AG08396 (cell line): ENCODE measurements around the gene SIN3B.

ENCODE experiments used
- DNase-seq: peaks from one replicate; pipeline ENCODE4 v3.0.0; 2012; ENCODE audit warnings: low spot score, mixed read lengths

SIN3B gene

DNA sequence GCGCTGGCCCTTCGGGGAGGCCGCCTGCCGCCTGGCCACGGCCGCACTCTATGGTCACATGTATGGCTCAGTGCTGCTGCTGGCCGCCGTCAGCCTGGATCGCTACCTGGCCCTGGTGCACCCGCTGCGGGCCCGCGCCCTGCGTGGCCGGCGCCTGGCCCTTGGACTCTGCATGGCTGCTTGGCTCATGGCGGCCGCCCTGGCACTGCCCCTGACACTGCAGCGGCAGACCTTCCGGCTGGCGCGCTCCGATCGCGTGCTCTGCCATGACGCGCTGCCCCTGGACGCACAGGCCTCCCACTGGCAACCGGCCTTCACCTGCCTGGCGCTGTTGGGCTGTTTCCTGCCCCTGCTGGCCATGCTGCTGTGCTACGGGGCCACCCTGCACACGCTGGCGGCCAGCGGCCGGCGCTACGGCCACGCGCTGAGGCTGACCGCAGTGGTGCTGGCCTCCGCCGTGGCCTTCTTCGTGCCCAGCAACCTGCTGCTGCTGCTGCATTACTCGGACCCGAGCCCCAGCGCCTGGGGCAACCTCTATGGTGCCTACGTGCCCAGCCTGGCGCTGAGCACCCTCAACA lies 60.8 kb downstream of the SIN3B start:
- no peak for DNase-seq

DNA sequence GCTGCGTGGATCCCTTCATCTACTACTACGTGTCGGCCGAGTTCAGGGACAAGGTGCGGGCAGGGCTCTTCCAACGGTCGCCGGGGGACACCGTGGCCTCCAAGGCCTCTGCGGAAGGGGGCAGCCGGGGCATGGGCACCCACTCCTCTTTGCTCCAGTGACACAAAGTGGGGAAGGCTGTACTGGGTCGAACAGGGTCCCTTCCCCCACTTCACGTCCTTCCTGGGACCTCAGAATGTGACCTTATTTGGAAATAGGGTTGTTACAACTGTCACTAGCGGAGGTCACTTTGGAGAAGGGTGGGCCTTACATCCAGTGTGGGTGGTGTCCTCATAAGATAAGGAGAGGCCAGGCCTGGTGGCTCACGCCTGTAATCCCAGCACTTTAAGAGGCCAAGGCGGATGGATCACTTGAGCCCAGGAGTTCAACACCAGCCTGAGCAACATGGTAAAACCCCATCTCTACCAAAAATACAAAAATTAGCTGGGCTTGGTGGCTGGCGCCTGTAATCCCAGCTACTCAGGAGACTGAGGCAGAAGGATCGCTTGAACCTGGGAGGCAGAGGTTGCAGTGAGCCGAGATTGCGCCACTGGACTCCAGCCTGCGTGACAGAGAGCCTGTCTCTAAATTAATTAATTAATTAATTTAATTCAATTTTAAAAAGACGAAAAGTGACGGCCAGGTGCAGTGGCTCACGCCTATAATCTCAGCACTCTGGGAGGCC lies 61.4 kb downstream of the SIN3B start:
- DNase-seq: no peak

GRCh38 chr19:16891696-16892382 lies 62.6 kb downstream of the SIN3B start:
- DNase-seq: no peak

DNA sequence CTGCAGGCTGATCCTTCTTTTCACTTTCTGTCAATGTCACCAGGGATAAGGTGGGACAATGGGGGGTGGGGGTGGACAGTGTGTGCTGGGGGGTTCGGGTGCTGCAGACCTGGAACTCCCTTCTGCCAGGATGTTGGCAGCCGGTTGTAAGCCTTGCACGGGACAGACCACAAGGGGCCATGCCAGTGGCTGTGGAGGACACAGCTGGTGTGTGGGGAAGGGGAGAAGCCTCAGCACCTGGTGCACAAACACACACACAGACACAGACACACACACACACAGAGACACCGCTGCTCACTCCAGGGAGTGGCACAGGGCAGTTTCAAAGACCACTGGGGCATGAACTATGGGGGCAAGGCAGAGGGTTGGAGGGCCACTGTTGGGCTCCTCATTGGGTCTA lies 63.2 kb downstream of the SIN3B start:
- no peak for DNase-seq

DNA sequence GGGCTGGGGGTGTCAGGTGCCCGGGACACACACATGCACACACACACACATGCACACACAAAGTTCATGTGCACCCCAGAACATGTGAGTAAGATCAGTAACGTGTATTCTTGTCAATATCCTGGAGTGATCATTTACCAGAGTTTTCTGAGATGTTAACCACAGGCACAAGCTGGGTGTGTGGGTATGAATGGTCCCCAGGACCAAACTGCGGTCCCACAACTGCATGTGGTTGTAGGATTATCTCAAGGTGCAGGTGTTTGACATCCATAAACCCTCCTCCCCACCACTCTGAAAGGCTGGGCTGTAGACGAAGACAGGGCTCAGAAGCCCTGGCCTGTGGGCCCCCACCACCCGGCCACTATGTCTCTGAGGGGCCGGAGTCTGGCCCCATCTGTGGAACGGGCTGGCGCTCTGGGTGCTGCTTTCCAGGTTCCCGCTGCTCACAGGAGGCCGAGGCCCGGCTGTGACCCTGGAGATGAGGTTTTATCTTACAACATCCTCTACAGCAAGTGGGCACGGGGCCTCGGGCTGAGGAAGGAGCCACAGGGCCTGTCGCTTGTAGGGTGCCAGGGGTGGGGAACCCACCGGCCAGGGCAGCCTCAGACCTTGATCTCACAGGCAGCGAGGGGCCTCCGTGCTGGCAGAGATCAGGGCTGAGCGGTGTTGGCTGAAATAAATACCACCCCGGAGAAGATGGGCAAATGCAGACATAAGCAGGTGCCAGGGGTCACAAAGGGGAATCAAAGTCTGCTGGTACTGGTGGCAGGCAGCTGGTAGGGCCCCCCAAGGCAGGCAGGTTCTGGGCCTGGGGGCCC lies 63.9 kb downstream of the SIN3B start:
- no peak for DNase-seq

GRCh38 chr19:16893686-16893989 lies 64.4 kb downstream of the SIN3B start:
- no peak for DNase-seq

GRCh38 chr19:16894080-16894479 lies 64.9 kb downstream of the SIN3B start:
- no peak for DNase-seq

DNA sequence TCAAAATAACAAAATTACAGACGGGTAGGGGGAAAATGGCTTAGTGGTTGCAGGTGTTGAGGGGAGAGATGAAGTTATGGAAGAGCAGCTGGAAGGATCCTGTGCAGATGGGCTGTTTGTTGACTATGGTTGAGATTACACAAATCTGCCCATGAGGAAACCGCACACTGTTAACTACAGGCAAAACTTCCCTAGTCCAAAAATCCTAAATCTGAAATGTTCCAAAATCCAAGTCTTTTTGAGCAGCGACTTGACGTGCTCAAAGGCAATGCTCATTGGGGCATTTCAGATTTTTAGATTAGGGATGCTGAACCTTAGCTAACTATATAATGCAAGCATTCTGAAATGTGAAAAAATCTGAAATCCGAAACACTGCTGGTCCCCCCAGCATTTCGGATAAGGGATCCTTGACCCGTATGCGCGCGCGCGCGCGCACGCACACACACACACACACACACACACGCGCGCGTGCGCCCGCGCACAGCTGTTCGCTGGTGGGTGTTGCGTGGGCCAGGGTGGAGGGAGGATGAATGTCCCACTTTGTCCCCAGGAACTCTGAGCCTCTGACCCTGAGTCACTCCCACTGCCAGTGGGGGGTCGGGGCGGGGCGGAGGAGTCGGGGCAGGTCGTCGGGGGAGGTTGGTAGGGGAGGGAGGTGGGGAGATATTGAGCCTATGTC lies 66.4 kb downstream of the SIN3B start:
- DNase-seq: no peak

DNA sequence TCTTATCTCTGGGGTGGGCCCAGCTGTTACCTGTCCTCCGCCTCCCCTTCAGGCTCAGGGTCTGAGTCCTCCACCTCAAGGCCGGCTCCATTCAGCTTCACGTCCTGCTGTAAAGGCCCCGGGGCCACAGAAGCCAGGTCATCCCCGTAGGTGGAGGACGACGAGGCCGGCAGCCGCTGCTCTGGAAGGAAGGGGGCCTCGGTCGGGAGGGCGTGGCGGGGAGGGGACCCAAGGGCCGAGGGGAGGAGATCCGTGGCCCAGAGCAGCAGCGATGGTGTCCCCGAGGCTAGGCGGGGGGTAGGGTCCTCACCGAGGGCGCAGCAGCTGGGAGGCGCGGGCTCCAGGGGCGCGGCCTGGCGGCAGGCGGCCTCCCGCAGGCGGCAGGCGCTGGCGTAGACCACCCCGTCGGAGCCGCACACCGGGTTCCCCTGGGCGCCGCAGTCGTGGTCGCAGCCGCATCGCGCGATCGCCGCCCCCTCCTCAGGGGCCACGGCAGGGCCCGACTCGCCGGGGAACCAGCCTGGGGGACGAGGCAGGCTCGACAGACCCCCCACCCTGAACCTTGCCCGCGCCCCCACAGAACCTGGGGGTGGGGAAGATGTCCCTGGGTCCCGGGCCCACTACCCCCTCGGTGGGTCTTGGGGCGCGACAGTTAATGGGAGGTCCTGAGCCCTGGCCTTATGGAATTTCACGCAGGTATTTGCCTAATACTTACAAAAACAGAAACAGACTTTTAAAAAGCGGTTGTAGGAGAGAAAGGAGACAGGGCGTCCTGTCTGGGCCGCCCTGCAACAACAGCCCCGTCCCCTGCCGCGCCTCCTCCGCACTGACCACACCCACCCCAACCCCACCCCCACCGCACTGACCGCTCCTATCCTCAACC lies 67.2 kb downstream of the SIN3B start:
- no peak for DNase-seq

- peak; percentile 100 for DNase-seq
Measured at GRCh38 chr19:16897029-16897855, 68.0 kb downstream of the SIN3B start.

GRCh38 chr19:16897856-16898161 lies 68.6 kb downstream of the SIN3B start:
- no peak for DNase-seq

DNA sequence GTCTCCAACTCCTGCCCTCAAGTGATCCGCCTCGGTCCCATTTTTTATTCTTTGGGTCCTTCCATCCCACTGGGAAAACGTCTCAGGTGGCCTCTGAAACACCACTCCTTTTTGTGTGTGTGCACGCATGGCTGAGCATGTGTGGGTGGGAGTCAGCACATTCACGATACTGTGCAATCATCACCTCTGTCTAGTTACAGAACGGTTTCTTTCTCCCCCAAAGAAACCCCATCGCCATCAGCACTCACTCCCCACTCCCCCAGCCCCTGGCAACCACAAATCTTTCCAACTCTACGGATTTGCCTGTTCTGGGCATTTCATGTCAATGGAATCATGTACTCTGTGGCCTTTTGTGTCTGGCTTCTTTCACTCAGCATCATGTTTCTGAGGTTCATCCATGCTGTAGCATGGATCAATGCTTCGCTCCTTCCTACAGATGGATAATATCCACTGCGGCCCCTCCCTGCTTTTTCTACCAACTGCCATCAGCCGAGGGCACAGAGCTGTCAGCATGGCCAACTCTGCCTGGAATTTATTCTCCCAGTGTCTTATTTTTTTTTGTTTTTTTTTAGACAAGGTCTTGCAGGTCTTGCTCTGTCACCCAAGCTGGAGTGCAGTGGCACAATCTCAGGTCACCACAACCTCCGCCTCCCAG lies 69.3 kb downstream of the SIN3B start:
- DNase-seq: no peak

GRCh38 chr19:16899566-16900075 lies 70.4 kb downstream of the SIN3B start:
- DNase-seq: peak; percentile 51

- no peak for DNase-seq
Measured at GRCh38 chr19:16901491-16902175, 72.4 kb downstream of the SIN3B start.

- no peak for DNase-seq
Measured at GRCh38 chr19:16902545-16902944, 73.3 kb downstream of the SIN3B start.

- DNase-seq: no peak
Measured at GRCh38 chr19:16903347-16903746, 74.1 kb downstream of the SIN3B start.

DNA sequence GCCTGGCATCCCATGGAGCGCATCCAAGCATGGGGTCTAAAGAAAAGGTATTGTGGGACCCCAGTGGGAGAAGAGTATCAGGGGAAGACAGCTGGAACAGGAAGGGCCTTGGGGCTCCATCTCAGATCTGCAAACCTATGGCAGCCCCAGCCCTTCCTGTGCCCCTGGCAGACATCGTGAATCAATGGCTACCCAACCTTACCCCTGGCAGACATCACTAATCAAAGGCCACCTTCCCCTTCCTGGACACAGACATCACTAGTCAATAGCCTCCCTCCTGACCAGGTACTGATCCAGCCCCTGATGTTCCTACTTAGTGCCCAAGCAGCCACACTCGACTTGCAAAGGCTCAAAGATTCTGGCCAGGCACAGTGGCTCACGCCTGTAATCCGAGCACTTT lies 75.4 kb downstream of the SIN3B start:
- no peak for DNase-seq

DNA sequence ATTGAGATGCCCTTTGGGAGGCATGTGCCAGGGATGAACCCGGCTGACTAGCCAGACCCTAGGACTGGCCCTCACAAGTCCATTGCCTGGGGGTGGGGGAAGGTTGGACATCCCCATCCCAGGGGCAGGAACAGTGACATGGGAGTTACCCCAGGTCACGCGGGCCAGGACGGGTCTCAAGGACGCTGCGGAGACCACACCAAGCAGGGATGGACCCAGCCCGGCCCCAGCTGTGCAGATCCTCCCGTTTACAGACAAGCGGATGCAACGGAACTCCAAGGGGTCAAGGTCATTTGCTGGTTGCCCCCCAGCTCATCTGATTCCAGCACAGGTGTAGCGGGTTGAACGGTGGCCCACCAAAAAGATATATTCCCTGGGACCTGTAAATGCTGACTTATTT lies 79.6 kb downstream of the SIN3B start:
- DNase-seq: no peak

DNA sequence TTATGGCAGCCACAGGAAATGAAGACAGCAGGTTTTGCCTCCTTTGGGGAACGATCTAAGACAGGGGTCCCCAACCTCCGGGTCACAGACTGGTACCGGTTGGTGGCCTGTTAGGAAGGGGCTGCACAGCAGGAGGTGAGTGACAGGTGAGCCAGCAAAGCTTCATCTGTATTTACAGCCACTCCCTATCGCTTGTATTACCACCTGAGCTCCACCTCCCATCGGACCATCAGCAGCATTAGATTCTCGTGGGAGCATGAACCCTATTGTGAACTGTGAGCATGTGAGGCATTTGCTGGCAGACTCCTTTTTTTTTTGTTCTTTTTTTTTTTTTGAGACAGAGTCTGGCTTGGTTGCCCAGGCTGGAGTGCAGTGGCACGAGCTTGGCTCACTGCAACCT lies 81.8 kb downstream of the SIN3B start:
- DNase-seq: no peak
